ENCODE data around the gene ALPL. TPM values are rescaled to one million over a fixed set of nuclear protein-coding genes. Genes with fewer than 3 reads are reported as not detected.
"Not testable (repeated sequence)": the region's sequence is repeated elsewhere in the genome, so short reads cannot be mapped to it uniquely, and the experiment has no call there.

ALPL gene
- not detected in 2 replicates for total RNA-seq (2014; rRNA removed; shearing (Covaris generic))
- polyA plus RNA-seq (2015; cell fraction: cytosol; rRNA removed): not detected in 2 replicates
- polyA plus RNA-seq (2015; cell fraction: nucleus; rRNA removed): not detected in 2 replicates

GRCh38 chr1:21509351-21510112, at the start of gene ALPL:
ALPL (plus strand) TSS chr1:21509423; CDS start chr1:21554082, 44,659 bp downstream.
- no peak for DNase-seq (ENCODE audit: low read depth)

GRCh38 chr1:21465127-21465526, 44.1 kb upstream of the ALPL start:
- DNase-seq (ENCODE audit: low read depth): peak; percentile 41

DNA sequence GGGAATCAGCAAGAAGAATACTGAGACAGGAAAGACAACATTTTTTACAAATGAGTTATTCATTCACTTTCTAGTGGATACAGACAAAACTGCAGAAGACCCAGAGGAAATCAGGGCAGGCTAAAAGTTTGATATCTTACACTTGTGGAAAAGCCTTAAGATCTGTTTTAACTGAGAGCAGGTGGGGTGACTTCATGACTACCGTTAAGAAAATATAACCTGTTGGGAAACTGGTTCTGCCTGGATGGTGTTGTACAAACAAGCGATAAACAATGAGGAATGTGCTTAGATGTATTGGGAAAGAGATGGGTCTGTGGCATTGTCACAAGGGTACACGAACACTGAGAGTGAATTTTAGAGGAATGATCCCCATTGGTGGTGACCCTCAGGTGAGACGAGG, 41.3 kb upstream of the ALPL start:
- not testable (repeated sequence) for DNase-seq (ENCODE audit: low read depth)

GRCh38 chr1:21468599-21468998, 40.6 kb upstream of the ALPL start:
- no peak for DNase-seq (ENCODE audit: low read depth)

DNA sequence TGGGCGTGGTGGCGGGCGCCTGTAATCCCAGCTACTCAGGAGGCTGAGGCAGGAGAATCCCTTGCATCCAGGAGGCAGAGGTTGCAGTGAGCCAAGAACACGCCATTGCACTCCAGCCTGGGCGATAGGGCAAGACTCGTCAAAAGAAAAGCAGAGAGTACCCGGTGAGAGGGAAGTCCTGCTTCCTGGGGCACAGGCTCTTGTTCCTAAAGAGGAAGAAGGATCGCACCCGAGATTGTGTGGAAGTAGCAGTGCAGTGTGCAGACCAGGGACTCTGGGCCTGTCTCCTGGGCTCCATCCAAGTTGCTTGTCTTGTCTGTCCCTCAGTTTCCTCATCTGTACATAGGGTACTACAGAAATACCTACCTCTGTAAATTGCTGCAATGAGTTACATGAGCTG, 39.6 kb upstream of the ALPL start:
- DNase-seq (ENCODE audit: low read depth): no peak

GRCh38 chr1:21472861-21473260, 36.4 kb upstream of the ALPL start:
- DNase-seq (ENCODE audit: low read depth): no peak

- no peak for DNase-seq (ENCODE audit: low read depth)
Measured at GRCh38 chr1:21478356-21478755, 30.9 kb upstream of the ALPL start.

DNA sequence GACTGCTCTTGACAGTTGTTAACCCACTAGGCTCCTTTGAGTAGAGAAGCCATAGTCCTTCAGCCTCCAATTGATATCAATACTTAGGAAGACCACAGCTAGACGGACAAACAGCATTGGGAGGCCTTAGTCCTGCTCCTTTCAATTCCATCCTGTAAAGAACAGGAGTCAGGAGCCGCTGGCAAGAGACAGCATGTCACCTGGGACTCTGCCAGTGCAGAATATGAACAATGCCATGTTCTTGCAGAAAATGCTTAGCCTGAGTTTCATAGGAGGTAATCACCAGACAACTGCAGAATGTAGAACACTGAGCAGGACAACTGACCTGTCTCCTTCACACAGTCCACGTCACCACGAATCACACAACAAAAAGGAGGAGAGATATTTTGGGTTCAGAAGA, 25.3 kb upstream of the ALPL start:
- not testable (repeated sequence) for DNase-seq (ENCODE audit: low read depth)

DNA sequence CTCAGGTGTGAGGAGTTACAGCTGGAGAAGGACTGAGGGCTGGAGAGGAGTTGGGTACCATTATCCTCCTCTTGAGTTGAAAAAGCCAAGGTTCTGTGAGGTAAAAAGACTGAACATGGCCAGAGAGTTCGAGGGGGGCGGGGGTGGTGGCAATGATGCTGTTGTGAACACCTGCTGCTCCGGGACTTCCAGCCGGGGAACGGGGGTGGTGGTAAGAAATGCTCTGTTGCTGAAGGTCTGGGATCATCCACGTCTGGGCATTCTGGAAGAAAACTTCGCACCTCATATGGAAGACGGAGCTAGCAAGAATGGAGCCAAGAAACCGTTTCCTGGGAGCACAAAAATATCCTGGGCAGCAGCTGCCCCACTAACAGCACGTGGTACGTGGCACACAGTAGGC, 20.1 kb upstream of the ALPL start:
- DNase-seq (ENCODE audit: low read depth): no peak

DNA sequence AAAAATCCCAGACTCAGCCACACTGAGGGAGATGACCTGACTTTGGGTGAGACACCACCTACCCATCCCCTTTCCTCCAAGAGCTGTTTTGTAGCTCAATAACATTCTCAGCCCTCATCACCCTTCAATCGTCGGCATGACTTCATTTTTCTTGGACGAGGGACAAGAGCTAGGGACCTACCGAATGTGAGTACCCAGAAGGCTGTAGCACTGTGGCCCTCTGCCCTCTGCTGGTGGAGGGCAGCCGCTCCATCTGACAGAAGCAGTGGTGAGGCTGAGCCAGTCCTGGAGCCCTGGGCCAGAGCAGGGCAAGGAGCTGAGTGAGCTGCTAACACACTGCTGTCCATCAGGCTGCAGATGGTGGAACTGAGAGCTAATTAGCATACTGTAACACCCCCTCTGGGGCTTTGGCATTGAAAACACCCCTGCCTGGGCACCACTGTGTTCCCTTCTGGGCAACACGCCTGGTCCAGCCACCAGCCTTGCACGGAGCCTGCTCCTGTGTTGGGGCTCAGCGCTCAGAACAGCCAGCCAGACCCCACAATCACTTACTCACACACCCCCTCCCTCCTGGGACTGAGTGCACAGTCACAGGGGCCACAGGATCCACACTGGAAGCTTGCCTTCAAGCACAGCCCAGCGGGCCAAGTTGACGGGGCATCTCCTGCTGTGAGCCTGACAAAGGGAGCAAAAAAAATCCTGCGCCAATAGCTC, 18.3 kb upstream of the ALPL start:
- DNase-seq (ENCODE audit: low read depth): peak; percentile 71

GRCh38 chr1:21491488-21492355, 17.5 kb upstream of the ALPL start:
- DNase-seq (ENCODE audit: low read depth): no peak

GRCh38 chr1:21492356-21492625, 16.9 kb upstream of the ALPL start:
- DNase-seq (ENCODE audit: low read depth): no peak

DNA sequence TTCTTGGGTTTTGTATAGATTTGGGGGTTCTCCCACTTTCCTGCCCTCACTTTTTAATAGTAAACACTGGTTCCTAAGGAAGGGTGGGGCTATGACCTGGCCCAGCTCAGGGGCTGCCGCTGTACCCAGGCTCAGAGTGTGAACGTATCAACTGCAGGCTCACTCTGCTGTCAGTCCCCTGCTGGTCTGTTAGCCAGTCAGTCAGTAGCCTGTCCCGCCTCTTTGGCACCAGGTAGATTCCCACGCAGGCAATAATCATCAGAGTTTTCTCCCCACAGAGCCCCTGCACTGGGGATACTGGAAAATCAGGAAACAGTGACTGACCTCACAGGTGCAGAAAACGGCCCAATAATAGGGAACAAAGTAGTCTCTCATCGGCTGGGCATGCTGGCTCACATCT, 15.0 kb upstream of the ALPL start:
- no peak for DNase-seq (ENCODE audit: low read depth)

GRCh38 chr1:21495225-21495820, 13.9 kb upstream of the ALPL start:
- no peak for DNase-seq (ENCODE audit: low read depth)

DNA sequence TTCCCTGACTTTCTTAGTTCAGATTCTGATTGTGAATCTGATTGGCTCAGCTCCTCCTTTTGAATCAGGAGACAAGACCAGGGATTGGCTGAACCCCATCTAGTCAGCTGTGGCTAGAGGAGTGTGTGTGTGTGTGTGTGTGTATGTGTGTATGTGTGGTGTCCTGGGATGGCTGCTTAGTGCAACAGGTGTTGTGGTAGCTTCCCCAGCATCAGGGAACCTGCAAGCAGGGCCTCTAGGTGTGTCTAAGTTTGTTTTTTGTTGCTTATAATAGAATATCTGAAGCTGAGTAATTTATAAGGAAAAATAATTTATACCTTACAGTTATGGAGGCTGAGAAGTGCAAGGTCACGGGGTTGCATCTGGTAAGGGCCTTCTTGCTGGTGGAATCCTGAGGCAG, 13.2 kb upstream of the ALPL start:
- no peak for DNase-seq (ENCODE audit: low read depth)

- DNase-seq (ENCODE audit: low read depth): peak; percentile 32
Measured at GRCh38 chr1:21496886-21497285, 12.3 kb upstream of the ALPL start.

DNA sequence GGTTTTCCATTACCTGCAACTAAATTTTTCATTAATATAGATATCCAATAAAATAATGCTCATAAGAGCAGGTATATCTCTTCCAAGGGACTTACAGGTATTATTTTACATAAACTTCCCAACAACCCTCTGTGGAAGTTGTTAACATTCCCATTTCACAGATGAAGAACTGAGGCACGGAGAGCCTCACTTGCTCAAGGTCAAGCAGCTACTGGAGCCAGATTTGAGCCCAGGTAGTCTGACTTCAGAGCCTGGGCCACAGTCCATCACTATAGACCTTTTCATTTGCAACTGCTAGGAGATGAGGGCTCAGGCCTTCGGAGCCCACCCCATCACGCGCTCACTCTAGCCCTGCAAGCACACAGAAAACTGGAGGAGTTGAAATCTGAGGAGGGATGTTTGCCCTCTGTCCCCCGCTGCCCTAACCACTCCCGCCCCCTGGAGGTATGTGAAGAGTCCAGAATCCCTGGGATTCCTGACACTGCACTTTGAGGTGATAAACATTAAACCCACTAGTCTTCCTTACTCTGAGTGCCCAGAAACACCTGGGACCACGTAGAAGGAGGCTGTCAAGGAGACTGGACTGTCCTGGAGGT, 11.7 kb upstream of the ALPL start:
- no peak for DNase-seq (ENCODE audit: low read depth)

DNA sequence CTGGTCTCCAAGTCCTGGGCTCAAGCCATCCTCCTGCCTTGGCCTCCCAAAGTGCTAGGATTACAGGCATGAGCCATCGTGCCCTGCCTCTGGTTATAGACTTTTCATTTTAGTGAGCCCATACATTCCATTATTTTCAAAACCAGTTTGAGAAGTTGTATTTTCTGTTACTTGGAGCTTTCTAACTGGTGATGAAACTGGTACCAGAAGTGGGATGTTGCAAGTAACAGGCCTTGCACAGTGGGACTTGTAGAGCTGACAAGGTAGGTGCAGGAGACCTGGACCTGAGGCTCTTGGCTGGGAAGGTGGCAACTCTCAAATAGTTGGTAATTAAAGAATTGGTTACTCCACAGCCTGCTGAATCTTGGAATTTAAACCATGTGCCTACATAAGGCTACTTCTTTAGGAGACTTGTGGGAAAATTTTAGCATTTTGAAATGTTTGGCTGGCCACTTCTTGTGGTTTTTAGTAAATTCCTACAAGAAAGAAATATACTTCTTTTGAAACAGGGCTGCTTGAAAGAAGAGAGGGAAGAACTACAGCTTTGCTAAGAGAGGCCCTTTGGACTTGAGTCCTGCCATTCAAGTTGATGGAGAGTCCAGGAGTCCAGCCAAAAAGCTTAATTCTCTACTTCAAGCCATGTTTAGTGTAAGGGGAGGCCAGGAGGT, 9.8 kb upstream of the ALPL start:
- no peak for DNase-seq (ENCODE audit: low read depth)

GRCh38 chr1:21503706-21504377, 5.4 kb upstream of the ALPL start:
- DNase-seq (ENCODE audit: low read depth): no peak

GRCh38 chr1:21506804-21507203, 2.4 kb upstream of the ALPL start:
- no peak for DNase-seq (ENCODE audit: low read depth)
